NCI-H128 (cell line): ENCODE data around the gene CLDN8.

Source experiments
- DNase-seq: peaks from one replicate; lab custom pipeline; 2025; ENCODE audit not compliant: unreplicated experiment; lab: John Stamatoyannopoulos, UW

The CLDN8 gene

GRCh38 chr21:30216041-30216723, at the start of gene CLDN8:
Gene CLDN8, minus strand, starts transcription at chr21:30216097. Its CDS starts 172 bp downstream, at chr21:30215925.
- no peak for DNase-seq

DNA sequence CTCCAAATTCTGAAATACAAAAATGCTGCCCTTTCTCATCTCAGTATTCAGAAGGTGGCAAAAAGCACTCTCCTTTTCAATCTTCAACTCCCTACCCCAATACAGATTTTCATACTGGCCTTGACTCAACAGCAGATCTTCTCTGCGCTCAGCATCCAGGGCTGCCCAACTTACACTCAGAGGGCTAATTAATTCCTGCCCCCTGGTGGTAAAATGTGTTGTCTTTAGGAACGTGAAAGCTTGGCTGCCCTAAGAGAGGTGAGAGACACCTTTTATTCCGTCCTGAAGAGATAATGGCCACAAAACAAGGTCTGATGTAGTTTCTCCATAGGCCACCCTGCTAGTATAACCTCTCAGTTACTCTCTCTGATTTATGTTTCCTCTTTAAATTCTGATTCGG, 41.9 kb upstream of the CLDN8 start:
- no peak for DNase-seq

DNA sequence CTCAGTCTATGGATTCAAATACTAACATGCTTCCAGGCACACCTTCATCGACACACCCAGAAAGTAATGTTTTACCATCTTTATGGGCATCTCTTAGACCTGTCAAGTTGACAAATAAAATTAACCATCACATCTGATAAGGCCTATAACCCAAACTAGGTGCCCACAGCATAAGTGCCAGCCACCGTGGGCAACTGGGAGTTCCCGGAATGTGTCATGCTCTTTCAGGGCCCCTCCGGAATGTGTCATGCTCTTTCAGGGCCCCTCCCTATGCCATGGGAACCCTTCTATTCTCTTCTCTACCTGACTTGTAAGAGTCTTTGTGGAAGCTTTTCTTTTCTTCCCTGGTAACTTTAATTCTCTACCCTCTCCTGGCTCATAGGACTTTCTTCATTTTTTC, 40.2 kb upstream of the CLDN8 start:
- DNase-seq: no peak

GRCh38 chr21:30255679-30256078, 39.8 kb upstream of the CLDN8 start:
- no peak for DNase-seq

DNA sequence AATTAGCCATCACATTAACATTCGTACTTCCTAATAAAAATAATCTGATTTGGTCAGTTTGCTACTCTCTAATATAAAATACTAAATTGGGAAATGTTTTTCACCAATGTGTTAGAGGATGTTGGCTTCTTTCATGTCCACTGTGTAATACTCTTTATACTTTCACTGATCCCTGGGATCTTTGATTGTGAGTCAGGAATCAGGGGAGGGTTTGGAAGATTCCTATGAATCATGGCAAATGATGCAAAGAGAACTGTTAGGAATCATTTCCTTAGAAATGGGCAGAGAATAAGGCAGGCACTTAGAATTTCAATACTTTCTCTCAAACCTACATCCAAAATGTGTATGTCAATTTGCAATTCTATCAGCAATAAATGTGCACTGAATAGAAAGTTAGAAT, 35.9 kb upstream of the CLDN8 start:
- no peak for DNase-seq

DNA sequence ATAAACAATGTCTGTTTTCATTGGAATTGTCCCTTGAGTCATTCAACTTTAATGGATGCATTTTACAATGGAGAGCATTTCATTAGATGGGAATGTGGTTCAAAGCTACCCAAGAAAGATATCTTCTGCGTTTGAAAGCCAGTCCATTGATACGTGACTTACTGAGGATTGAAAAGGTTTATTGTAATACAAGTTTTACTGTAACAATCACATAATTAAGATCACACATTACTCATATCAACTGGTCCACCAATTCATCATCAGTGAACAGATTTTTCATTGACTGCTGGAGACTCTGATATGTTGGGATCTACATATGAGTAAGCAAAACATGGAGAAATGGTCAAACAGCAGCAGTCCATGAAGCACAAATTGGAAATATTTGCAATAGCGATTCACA, 34.0 kb upstream of the CLDN8 start:
- no peak for DNase-seq

DNA sequence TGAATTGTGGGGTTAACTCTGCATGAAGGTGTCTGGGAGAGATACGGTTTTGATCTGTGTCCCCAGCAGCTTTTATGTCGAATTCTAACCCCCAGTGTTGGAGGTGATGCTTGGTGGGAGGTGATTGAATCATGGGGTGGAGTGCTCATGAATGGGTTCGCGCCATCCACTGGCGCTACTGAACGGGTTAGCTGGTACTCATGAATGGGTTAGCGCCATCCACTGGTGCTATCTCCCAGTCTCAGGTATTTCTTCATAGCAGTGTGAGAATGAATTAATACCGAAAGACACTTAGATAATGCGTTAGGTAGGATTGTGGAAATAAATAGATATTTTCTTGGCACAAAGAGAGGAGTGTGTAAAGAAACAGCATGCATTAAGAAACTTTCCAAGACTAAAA, 32.9 kb upstream of the CLDN8 start:
- no peak for DNase-seq

GRCh38 chr21:30245061-30245460, 29.2 kb upstream of the CLDN8 start:
- DNase-seq: no peak

DNA sequence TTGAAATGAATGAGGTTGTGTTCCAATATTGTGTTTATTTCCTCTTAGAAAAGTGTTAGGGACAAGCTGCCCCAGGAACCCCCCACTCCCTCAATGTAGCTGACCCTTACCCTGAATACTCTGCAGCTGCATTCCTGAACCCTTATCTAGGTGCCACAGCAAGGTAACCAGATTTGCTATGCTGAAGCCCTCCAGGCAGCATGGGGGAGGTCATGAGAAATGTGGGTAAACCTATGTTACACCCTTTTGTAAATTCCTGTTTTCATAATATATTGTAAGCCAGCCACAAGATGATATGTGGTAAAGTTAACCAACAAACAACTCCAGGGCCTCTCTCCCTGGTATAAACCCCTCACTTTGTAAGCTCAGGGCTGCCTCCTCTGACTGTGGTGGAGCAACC, 27.8 kb upstream of the CLDN8 start:
- no peak for DNase-seq

DNA sequence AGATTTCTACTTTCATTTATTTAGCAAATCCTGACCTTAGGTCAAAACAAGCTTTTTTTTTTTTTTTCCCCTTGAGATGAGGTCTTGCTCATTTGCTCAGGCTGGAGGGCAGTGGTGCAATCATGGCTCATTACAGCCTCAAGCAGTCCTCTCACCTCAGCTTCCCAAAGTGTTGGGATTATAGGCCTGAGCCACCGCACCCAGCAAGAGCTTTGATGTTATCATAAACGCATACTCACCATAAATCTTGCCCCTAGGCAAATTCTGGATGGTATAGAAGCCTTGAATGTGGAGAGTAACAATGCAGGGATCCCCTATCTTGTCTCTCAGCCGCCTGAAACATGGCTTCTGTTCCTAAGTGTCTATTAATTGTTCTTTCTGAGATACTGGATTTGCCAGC, 24.8 kb upstream of the CLDN8 start:
- no peak for DNase-seq

GRCh38 chr21:30238168-30238567, 22.3 kb upstream of the CLDN8 start:
- DNase-seq: no peak

- DNase-seq: no peak
Observed at GRCh38 chr21:30234643-30235042, 18.7 kb upstream of the CLDN8 start.

- no peak for DNase-seq
Observed at GRCh38 chr21:30234050-30234449, 18.2 kb upstream of the CLDN8 start.

- DNase-seq: no peak
Observed at GRCh38 chr21:30233228-30234020, 17.5 kb upstream of the CLDN8 start.

GRCh38 chr21:30232011-30232410, 16.1 kb upstream of the CLDN8 start:
- DNase-seq: no peak

DNA sequence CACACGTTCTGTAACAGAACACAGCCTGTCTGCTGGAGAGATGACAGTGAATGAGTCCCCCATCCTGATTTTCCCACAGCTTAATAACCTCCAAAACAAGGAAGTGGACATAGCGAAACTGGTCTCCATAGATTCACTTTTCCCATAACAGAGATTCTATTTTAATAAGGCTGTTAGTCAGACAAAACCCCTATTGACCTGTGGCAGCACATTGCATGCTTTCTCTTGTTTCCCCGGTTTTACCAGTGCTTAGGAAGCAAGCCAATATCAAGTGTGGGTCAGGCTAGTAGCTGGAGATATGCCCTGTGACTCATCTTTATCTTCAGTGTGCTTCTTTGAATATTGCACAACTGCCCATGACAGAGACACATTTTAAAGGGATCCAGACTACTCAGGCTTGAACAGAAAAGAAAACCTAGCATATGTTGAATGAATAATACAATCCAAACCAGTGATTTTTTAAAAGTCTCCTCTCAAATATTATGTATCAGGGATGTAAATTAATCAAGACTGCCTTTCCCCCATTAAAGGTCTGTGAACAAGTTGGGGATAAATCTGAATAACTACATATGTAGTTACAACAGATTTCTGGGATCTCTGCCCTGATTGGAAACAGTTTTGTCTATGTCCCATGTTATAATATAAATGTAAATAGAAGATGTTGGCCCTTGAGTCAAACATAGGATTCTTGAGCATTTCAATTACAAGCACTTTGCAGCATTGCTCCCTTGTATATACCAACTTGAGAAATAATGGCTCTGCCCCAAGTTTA, 11.9 kb upstream of the CLDN8 start:
- DNase-seq: no peak

DNA sequence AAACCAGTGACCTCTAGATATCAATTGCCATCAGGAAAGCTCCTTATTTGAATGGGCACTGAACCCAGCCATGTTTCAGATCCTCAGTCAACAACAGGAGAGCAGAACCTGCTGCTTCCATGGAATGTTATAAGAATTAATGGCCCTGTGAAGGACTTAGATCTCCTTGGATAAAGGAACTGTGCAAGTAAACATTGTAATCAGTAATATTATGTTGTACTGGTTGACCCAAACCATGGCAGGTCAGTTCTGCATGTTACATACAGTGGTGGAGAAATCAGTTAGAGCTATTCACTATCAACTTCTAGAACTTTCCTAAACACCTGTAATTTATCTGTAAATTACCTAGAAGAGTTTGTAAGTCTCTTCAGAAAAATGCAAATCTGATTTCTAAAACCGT, 11.2 kb upstream of the CLDN8 start:
- no peak for DNase-seq

- no peak for DNase-seq
Observed at GRCh38 chr21:30223596-30223995, 7.7 kb upstream of the CLDN8 start.

DNA sequence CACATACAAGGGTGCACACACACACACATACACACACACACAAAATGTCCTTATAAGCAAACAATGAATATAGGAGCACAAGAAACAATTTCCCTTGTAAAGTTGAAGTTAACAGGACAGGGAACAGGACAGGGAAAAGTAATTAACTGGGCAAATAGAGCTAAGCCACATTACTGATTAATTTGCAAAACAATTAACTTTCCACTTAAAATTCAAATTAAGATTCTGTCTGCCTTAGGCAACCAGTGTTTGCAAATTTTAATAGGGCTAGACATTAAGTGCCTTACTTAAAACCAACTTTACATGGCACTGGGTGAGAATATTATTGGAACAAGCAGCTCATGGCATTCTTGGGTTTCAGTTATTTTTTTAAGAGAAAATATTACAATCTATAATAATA, 6.8 kb upstream of the CLDN8 start:
- no peak for DNase-seq

GRCh38 chr21:30211071-30211470, 4.8 kb downstream of the CLDN8 start:
- no peak for DNase-seq

DNA sequence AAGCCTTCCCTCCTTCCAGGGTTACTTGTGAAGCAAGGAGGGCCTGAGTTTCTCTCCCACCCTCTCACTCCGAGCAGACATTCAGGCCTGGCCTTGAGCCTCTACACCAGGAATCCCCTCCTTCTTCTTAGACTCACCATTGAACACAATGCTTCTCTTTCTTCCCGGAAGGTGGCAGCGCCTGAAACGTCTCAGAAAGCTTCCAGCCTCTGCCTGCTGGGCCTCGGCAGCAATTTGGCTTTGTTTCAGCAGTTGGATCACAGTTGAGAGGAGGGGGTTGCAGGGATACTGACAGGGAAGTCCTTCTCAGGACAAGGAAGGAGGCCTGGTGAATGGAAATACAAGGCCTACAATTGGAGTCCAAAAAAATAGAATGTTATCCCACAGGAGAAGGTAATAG, 6.3 kb downstream of the CLDN8 start:
- no peak for DNase-seq

- DNase-seq: no peak
Observed at GRCh38 chr21:30207252-30207579, 8.7 kb downstream of the CLDN8 start.
